SK-N-SH (cell line): Measurements from ENCODE around the gene ADAMTS19.

Experiments
- CTCF ChIP-seq: fragments of 200-600 bp; sonication (generic); IDR thresholded peaks from 2 replicates; pipeline ENCODE4 v1.6.1; 2017; ENCODE audit warnings: antibody characterized with exemption, mild to moderate bottlenecking, moderate library complexity
- FOXM1 ChIP-seq: IDR thresholded peaks from 2 replicates; pipeline ENCODE4 v1.4.0; 2012; ENCODE audit warnings: low read depth, mild to moderate bottlenecking
- RCOR1 ChIP-seq: fragments of 150-350 bp; IDR thresholded peaks from 2 replicates; pipeline ENCODE4 v1.6.1; 2017; ENCODE audit warnings: antibody characterized with exemption, low read length
- USF1 ChIP-seq: IDR thresholded peaks from 2 replicates; pipeline ENCODE4 v1.4.0; 2012; ENCODE audit warnings: low read depth, borderline replicate concordance
- YY1 ChIP-seq: IDR thresholded peaks from 2 replicates; pipeline ENCODE4 v1.4.0; 2012; ENCODE audit warnings: low read depth, mild to moderate bottlenecking

- no peak for TF ChIP-seq YY1
- TF ChIP-seq CTCF = no peak
- no peak for TF ChIP-seq USF1
- TF ChIP-seq RCOR1 = no peak
- no peak for TF ChIP-seq FOXM1
These were observed 192.4 kb downstream of the ADAMTS19 start for GRCh38 chr5:129652349-129653056.
